Activated CD4-positive, alpha-beta T cell treated with anti-CD3 and anti-CD28 coated beads, Interleukin-10, Interleukin-2, amounts not matched to agents 100 ng/mL and 50 ng/mL, durations not matched to agents 16 hours and 8 hours (primary cell): Measurements from ENCODE around the gene PM20D1.
A peak's percentile ranks its signal among the peaks of the same experiment; 100 is the strongest.

Source experiments
- DNase-seq: peaks from one replicate; pipeline ENCODE4 v3.0.0-alpha.2; 2020

Gene PM20D1

GRCh38 chr1:205803986-205804385 is 45.9 kb downstream of the PM20D1 start:
- DNase-seq = no peak

- DNase-seq = no peak
These were observed 47.9 kb downstream of the PM20D1 start for GRCh38 chr1:205802060-205802459.

DNA sequence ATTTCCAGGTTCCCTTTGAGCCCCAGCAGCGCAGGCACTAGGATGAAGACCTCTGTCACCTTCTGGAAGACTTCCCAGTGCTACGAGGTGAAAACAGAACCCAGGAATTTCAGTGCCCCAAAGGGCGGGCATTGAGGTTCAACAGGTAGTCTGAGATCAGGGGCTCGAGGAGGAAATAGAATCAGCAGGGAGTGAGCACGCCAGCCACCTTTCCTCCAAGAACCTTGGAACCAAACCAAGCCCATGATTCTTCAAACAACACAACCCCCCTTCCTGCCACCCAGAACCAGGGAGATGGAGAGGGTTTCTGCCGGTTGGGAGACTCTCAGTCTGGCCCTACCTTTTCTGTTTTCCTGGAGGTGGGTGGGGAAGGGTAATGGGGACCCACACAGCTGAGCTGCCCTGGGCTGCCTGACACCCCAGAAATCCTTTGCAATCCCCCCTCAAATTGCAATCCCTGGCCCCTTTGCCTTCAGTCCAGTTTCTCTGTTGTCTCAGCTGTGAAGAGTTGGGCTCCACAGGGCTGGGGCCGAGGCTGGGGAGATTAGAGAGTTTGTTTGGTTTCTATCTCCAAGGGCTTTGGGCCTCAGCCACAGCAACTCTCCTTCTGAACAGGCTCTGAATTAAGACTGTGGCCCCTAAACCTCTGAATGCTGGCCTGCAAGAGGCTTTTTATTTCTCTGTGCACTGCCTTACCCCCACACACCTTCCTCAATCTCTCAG is 48.8 kb downstream of the PM20D1 start:
- no peak for DNase-seq

DNA sequence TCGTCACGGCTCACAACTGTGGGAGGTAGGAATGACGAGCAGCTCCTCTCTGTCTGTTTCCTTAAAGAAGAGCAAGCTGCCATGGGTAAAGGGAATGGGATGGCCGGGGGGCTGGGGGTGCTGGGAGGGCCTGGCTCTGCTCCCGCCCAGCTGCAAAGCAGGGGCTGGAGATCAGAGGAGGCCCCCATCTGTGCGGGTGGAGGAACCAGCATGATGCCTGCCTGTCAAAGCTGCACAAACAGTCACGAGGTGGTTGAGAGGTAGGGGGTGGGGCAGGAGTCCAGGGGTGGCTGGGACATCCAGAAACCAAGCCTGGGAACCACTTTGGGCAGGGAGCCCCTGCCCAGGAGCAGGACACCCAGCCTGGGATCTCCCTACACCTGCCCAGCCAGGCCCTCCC is 49.5 kb downstream of the PM20D1 start:
- no peak for DNase-seq

DNA sequence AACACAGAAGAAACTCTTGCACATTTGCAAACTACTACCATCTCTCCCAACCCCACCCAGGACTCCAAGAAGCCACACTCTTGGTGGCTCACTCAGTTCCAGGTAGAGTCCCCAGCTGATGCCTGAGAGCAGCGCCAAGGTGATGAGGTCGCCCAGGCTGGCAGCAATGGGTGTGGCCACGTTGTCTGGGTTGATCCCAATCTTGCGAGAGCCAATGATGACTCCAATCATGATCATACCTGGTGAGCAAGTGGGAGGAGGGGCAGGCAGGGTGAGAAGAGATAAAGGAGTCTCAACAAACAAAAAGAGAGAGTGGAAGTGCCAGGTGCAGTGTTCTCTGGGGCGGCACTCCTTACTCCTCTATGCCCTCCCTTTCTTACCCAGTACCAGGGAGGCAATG is 51.4 kb downstream of the PM20D1 start:
- no peak for DNase-seq

DNA sequence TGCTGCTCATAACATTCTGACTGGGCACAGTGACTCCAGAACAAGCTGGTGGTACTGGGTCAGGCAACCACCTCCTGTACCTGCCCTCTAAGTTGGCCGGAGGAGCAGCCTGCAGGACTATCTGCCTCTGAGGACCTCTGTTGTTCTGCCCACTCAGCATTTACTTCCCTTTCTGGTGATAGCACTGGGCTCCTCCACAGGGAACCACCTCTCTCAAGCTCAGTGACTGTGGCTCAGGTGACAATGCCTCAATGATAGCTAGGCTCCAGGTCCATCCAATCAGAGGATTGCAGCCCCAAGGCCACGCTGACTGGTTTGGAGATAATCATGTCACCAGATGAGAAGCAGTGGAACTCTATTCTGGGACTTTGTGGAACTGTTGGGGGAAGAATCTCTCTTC is 52.8 kb downstream of the PM20D1 start:
- DNase-seq = no peak

DNA sequence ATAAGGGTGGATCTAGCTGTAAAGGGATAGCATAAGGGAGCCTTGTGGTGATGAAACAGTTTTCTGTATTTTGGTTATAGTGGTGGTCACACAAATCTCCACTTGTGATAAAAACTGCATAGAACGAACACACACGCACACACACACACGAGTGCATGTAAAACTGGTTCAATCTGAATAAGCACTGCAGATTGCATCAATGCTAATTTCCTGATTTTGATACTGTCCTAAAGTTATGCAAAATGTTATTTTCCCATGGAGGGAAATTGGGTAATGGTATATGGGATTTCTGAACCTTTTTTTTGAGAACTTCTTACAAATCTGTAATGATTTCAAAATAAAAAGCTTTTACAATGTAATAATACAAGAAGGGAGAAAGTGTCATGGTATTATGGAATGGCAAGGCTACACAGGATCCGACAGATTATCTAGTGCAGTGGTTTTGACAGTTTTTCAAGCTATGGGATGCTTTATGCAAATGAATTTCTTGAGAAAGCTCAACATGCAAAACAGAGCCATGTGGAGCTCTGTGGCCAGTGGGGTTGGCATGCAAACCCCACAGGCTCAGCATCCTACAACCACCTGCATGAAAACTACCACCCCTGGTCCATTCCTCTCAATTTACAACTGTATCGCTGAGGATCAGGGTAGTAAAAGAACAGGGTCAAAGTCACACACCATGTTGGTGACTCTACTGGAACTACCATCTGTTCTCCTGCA is 55.8 kb downstream of the PM20D1 start:
- DNase-seq = no peak

DNA sequence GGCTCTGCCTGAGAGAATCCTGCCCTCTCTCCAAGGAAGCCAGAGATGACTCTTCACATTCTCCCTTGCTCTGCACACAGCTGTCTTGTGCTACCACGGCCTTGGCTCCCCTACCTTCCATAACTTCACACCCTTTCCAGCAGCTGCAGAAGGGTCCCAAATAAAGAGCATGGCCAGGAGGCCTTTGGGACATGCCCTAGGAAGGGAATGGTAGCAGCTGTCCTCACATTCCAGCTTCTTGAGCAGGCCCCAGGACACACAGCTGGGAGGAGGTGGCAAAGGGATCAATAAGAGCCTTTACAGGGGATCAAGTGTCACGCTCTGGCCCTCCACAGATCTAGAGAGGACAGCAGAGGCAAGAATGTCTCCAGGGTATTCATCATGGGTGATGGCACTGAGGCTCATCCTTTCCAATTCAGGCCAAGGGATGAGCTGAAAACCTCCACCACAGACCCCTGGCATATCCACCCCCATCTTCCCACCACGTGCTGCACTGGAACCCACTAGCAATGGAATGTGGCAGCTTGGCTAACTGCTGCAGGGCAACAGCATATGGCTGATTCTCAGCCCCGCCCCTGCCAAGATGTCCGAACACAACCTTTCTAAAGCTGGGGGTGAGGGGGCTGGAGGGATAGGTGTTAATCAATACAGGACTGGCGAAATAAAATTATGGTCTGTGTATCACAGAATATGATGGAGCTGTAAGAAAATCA is 56.8 kb downstream of the PM20D1 start:
- DNase-seq = no peak

DNA sequence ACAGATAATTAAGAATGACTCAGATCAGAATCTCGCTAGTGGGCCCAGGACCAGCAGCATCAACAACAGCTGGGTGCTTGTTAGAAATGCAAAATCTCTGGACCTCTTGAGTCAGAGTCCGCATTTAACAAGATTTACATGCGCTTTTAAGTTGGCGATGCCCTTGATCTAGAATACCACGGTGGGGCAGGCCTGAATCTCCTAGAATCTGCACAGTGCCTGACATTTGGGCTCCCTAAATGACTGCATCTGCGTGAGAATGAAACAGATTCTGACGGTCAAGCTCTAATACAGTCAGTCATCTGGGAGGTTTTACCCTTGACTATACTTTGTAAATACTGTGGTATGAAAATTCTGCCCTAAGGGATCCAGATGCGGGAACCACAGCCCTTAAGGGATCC is 57.5 kb downstream of the PM20D1 start:
- DNase-seq = no peak

- DNase-seq = peak; percentile 66
These were observed 58.3 kb downstream of the PM20D1 start for GRCh38 chr1:205791568-205792180.

- no peak for DNase-seq
These were observed 62.5 kb downstream of the PM20D1 start for GRCh38 chr1:205787287-205787916.

- no peak for DNase-seq
These were observed 63.3 kb downstream of the PM20D1 start for GRCh38 chr1:205786601-205787000.

DNA sequence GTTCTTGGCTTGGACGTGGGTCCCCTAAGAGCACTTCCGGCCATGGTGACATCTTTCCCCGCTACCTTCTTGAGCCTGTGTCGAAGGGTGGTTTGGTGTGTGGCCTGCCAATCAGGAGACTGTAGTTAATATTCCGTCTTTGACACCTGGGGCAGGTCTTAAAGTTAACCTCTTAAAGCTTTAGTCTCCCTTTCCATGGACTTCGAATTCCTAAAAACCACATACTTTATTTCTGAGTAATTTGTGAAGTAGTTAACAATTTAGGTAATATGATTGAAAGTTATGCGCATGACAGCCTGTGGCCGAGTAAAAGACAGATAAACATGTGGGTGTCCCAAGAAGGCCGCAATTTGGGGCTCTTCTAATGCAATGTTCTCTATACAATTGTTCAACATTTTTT is 64.5 kb downstream of the PM20D1 start:
- no peak for DNase-seq

- DNase-seq = no peak
These were observed 66.0 kb downstream of the PM20D1 start for GRCh38 chr1:205783904-205784303.

- DNase-seq = no peak
These were observed 66.5 kb downstream of the PM20D1 start for GRCh38 chr1:205783433-205783795.

GRCh38 chr1:205782627-205783432 is 67.1 kb downstream of the PM20D1 start:
- peak; percentile 23 for DNase-seq

GRCh38 chr1:205780335-205780734 is 69.6 kb downstream of the PM20D1 start:
- no peak for DNase-seq
